Omental fat pad (tissue), 4 donors: Measurements from ENCODE around the gene PTGES2. TPM values are rescaled to one million over a fixed set of nuclear protein-coding genes. Genes with fewer than 3 reads are reported as not detected.
A peak's percentile ranks its signal among the peaks of the same experiment; 100 is the strongest.

Experiments used
- ATAC-seq: fragments of 150-250 bp; one replicate; pipeline ENCODE4 v1.9.1; 2016; ENCODE audit warnings: mild to moderate bottlenecking, moderate library complexity; ENCODE audit not compliant: low FRiP score
- DNase-seq: peaks from one replicate; pipeline ENCODE4 v3.0.0-alpha.2; 2019; ENCODE audit warnings: low spot score
- CTCF ChIP-seq, 3 donors: fragments of 450-650 bp; IDR thresholded peaks; one replicate each; pipeline ENCODE4 v1.5.1; 2016 to 2017; ENCODE audit warnings: antibody characterized with exemption in 3 of 3, mild to moderate bottlenecking in 3 of 3, moderate library complexity in 2 of 3
- total RNA-seq, 4 donors: library from RNA; depleted of rRNA; stranded (reverse); fragments of >200 nt; gene quantifications; one replicate each; pipeline ENCODE4 v1.1.0, GENCODE V29; 2016

The PTGES2 gene
- total RNA-seq, 4 donors from 2014 or later = 34.6 to 59.4 (median 53.0) TPM

GRCh38 chr9:128125580-128126354 is 1.8 kb downstream of the PTGES2 start:
- DNase-seq (no peak), ATAC-seq (no peak)
- TF ChIP-seq CTCF (IDR thresholded peaks at IDR 0.05) = no peak

- ATAC-seq = no peak
- TF ChIP-seq CTCF (IDR thresholded peaks at IDR 0.05) = peak in 1 of 3 donors; percentile 20
- peak; percentile 68 for DNase-seq
Observed at GRCh38 chr9:128124873-128125579, 2.5 kb downstream of the PTGES2 start.

- DNase-seq (no peak), ATAC-seq (no peak)
- no peak for TF ChIP-seq CTCF (IDR thresholded peaks at IDR 0.05)
Observed at GRCh38 chr9:128124451-128124850, 3.1 kb downstream of the PTGES2 start.

GRCh38 chr9:128123451-128124080 is 4.0 kb downstream of the PTGES2 start:
- DNase-seq = no peak
- no peak for ATAC-seq
- TF ChIP-seq CTCF (IDR thresholded peaks at IDR 0.05) = no peak

GRCh38 chr9:128122809-128123175 is 4.7 kb downstream of the PTGES2 start:
- DNase-seq = no peak
- ATAC-seq = no peak
- no peak for TF ChIP-seq CTCF (IDR thresholded peaks at IDR 0.05)

- DNase-seq (no peak), ATAC-seq (no peak)
- no peak for TF ChIP-seq CTCF (IDR thresholded peaks at IDR 0.05)
Observed at GRCh38 chr9:128121924-128122808, 5.4 kb downstream of the PTGES2 start.
